Measurements from ENCODE around the gene PEF1. TPM values are rescaled to one million over a fixed set of nuclear protein-coding genes. Genes with fewer than 3 reads are reported as not detected.

PEF1 gene
- total and polyA plus RNA-seq, 2 of the 8 experiments (the other 6 are each of a cell fraction or from before 2014, with no cell fraction given): 35.2 to 69.2 TPM

DNA sequence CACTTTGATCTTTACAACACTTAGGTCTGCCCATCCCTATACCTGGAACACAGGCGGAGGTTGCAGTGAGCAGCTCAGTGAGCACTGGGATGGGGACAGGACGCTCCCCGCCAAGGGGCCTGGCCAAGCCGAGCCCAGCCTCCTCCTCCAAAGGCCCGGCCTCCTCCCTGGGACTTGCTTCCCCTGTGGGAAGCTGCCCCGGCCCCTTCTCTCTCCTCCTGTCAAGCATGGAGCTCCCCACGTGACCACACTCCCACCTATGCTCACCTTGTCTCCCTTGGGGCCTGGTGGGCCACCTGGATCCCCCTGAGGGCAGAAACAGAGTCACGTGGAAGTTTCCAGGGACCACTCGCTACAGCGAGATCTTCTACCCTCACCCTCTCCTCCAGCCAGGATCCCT is 46.2 kb upstream of the PEF1 start:
- no peaks in the 10 kb centered on the region for H3K79me2 ChIP-seq (ENCODE audit: control insufficient read depth in 1 of 2, insufficient read depth in 2 of 2, low read length in 2 of 2)
- ChIA-PET POLR2A (ENCODE audit: partially characterized antibody) (interaction anchor here (1.0 to 1.8 kb wide), 4 partner anchors 10 to 54 kb away, joined by 3 to 9 read pairs (median 3); partner anchors contain the start of gene COL16A1), CTCF (ENCODE audit: partially characterized antibody) (interaction anchor here (1.0 to 24.1 kb wide), 7 partner anchors 11 to 99 kb away, joined by 5 to 370 read pairs (median 8); partner anchors contain the start of gene COL16A1)
- no peak overlapping the region for H3K4me3 ChIP-seq (ENCODE audit: extremely low read depth in 1 of 4, insufficient read depth in 2 of 4, low read depth in 3 of 4, low read length in 4 of 4)
- H2AFZ ChIP-seq (ENCODE audit: low read length): no peak overlapping the region
- H4K5ac ChIP-seq (ENCODE audit: insufficient read length, low read depth, low read length): no peak overlapping the region
- TF ChIP-seq CTBP2 (IDR thresholded peaks at IDR 0.05; ENCODE audit: borderline replicate concordance, insufficient read depth, insufficient read length, low read length) (no peak), CEBPB (IDR thresholded peaks at IDR 0.05; ENCODE audit: low read depth, low read length) (no peak), RFX5 (IDR thresholded peaks at IDR 0.05; ENCODE audit: borderline replicate concordance, low read depth, low read length) (no peak), POLR2A (IDR thresholded peaks at IDR 0.05; ENCODE audit: control extremely low read depth in 1 of 2, low read depth in 2 of 2, low read length in 2 of 2) (no peak), SIN3A (conservative IDR thresholded peaks at IDR 0.05 in 1 of 2, IDR thresholded peaks at IDR 0.05 in 1 of 2; ENCODE audit: low read depth in 1 of 2, low read length in 2 of 2) (no peak), USF2 (IDR thresholded peaks at IDR 0.05; ENCODE audit: low read length) (no peak), NRF1 (IDR thresholded peaks at IDR 0.05; ENCODE audit: low read depth, low read length) (no peak), RBBP5 (IDR thresholded peaks at IDR 0.05; ENCODE audit: borderline replicate concordance, low read depth, low read length) (no peak), MAFK (IDR thresholded peaks at IDR 0.05; ENCODE audit: low read depth, low read length) (no peak)
- H4K8ac ChIP-seq (ENCODE audit: extremely low read depth, insufficient read depth, low read length): no peak overlapping the region
- H4K20me1 ChIP-seq (replicated peaks in 1 of 2; ENCODE audit: control insufficient read depth in 1 of 2, insufficient read depth in 2 of 2, low read length in 2 of 2): no peaks in the 10 kb centered on the region
- H3K56ac ChIP-seq (replicated peaks; ENCODE audit: insufficient read length, low read depth, low read length): no peak overlapping the region
- H2BK5ac ChIP-seq (ENCODE audit: low read depth, low read length): no peak overlapping the region
- H3K23me2 ChIP-seq (ENCODE audit: low read depth, low read length): no peaks in the 10 kb centered on the region
- H2BK15ac ChIP-seq (ENCODE audit: low read length): no peak overlapping the region
- H3K9ac ChIP-seq (replicated peaks in 1 of 4; ENCODE audit: extremely low read depth in 1 of 4, low read depth in 3 of 4, low read length in 3 of 4): no peak overlapping the region; a peak in 1 of 7 replicates
- H3K9me3 ChIP-seq (ENCODE audit: insufficient read depth in 2 of 2, low read depth in 1 of 2, low read length in 1 of 2): no peaks in the 10 kb centered on the region
- no peak overlapping the region for H3K4ac ChIP-seq (replicated peaks; ENCODE audit: insufficient read length, low read depth, low read length)
- peaks cover 0 to 4% (median 0%) of the 10 kb centered on the region in 4 experiments; a peak in 3 of 7 replicates for H3K4me1 ChIP-seq (replicated peaks in 1 of 4; ENCODE audit: control insufficient read depth in 3 of 4, insufficient read depth in 4 of 4, low read length in 3 of 4)
- no peak overlapping the region for H3K23ac ChIP-seq (ENCODE audit: insufficient read length)
- H3K27ac ChIP-seq (ENCODE audit: low read depth, low read length): no peak overlapping the region
- DNase-seq (ENCODE audit: low read depth in 1 of 2, low spot score in 2 of 2) (no peak), FAIRE-seq (no peak)
- H2AK5ac ChIP-seq (ENCODE audit: low read depth, low read length): no peak overlapping the region
- no peak overlapping the region for H2BK120ac ChIP-seq (replicated peaks; ENCODE audit: low read depth, low read length)
- no peak overlapping the region for H2BK12ac ChIP-seq (ENCODE audit: low read depth, low read length)
- H2BK20ac ChIP-seq (ENCODE audit: low read length): no peak overlapping the region
- no peaks in the 10 kb centered on the region for H3K36me3 ChIP-seq (ENCODE audit: control insufficient read depth in 2 of 4, insufficient read depth in 4 of 4, low read length in 3 of 4)
- no peak overlapping the region for H3K18ac ChIP-seq (ENCODE audit: extremely low read depth, low read length)
- H4K91ac ChIP-seq (replicated peaks; ENCODE audit: insufficient read length, low read length): no peak overlapping the region
- no peaks in the 10 kb centered on the region for H3K27me3 ChIP-seq (replicated peaks in 1 of 4; ENCODE audit: control insufficient read depth in 3 of 4, extremely low read depth in 1 of 4, insufficient read depth in 3 of 4, low read length in 3 of 4)
- no peaks in the 10 kb centered on the region for H3K79me1 ChIP-seq (ENCODE audit: low read depth, low read length)
- 89% methylated on average over 9 of the region's 10 CpGs; no CpG with 5 or more reads in 1 of the 2 experiments for WGBS, 2 experiments (ENCODE audit: extremely low coverage in 1 of 2, insufficient coverage in 1 of 2, insufficient read length in 1 of 2, insufficient replicate concordance in 2 of 2, low coverage in 1 of 2, low lambda C conversion rate in 2 of 2, missing lambda C conversion rate in 1 of 2)
- no peak overlapping the region for H3K14ac ChIP-seq (ENCODE audit: insufficient read length)
- no peak overlapping the region for H3K4me2 ChIP-seq (ENCODE audit: insufficient read depth in 1 of 2, low read depth in 2 of 2, low read length in 2 of 2)
